ENCODE data around the gene ABO. TPM values are rescaled to one million over a fixed set of nuclear protein-coding genes. Genes with fewer than 3 reads are reported as not detected.
"Not testable (repeated sequence)": the region's sequence is repeated elsewhere in the genome, so short reads cannot be mapped to it uniquely, and the experiment has no call there.

The ABO gene
- total RNA-seq, 2 experiments from 2014 or later, result 0.19 to 0.31 TPM

- ChIA-PET POLR2A (no interaction called here), CTCF (no interaction called here)
- H3K36me3 ChIP-seq (ENCODE audit: insufficient read depth, low read length), result no peaks in the 10 kb centered on the region
- DNase-seq (no peak), ATAC-seq (ENCODE audit: poor library complexity) (no peak)
- no peaks in the 10 kb centered on the region for H3K4me1 Mint-ChIP-seq (ENCODE audit: low read depth)
- no peaks in the 10 kb centered on the region for H3K4me1 ChIP-seq (ENCODE audit: insufficient read depth, low read length)
- no peaks in the 10 kb centered on the region for H3K27me3 ChIP-seq (ENCODE audit: control insufficient read depth in 1 of 2, insufficient read depth in 2 of 2, low read length in 2 of 2)
- no peaks in the 10 kb centered on the region for H3K36me3 Mint-ChIP-seq (ENCODE audit: low read depth)
- H3K4me3 ChIP-seq (ENCODE audit: low read length), result no peak overlapping the region
- no peak overlapping the region for H3K27ac Mint-ChIP-seq
- TF ChIP-seq CTCF (IDR thresholded peaks at IDR 0.05), result no peak
- no peaks in the 10 kb centered on the region for H3K9me3 Mint-ChIP-seq
- no peak overlapping the region for H3K4me3 Mint-ChIP-seq
- H3K27ac ChIP-seq (ENCODE audit: low read depth in 1 of 2, low read length in 2 of 2), result no peak overlapping the region
- intact Hi-C loops (cut with DNase I, micrococcal nuclease), result no loop called here
- no peaks in the 10 kb centered on the region for H3K9me3 ChIP-seq (ENCODE audit: control insufficient read depth in 1 of 2, insufficient read depth in 1 of 2, low read length in 2 of 2)
- H3K27me3 Mint-ChIP-seq, result no peaks in the 10 kb centered on the region
Observed at GRCh38 chr9:133304158-133304470, 29.1 kb upstream of the ABO start.

GRCh38 chr9:133303266-133304157, 28.5 kb upstream of the ABO start:
- Histone ChIP-seq H3K4me3 (ENCODE audit: low read length) (no peak overlapping the region), H3K9me3 (ENCODE audit: control insufficient read depth in 1 of 2, insufficient read depth in 1 of 2, low read length in 2 of 2) (no peaks in the 10 kb centered on the region), H3K4me1 (ENCODE audit: insufficient read depth, low read length) (no peaks in the 10 kb centered on the region), H3K36me3 (ENCODE audit: insufficient read depth, low read length) (no peaks in the 10 kb centered on the region), H3K27me3 (ENCODE audit: control insufficient read depth in 1 of 2, insufficient read depth in 2 of 2, low read length in 2 of 2) (no peaks in the 10 kb centered on the region), H3K27ac (ENCODE audit: low read depth in 1 of 2, low read length in 2 of 2) (no peak overlapping the region)
- Mint-ChIP-seq H3K27ac (no peak overlapping the region), H3K36me3 (ENCODE audit: low read depth) (no peaks in the 10 kb centered on the region), H3K27me3 (no peaks in the 10 kb centered on the region), H3K4me1 (ENCODE audit: low read depth) (no peaks in the 10 kb centered on the region), H3K4me3 (no peak overlapping the region), H3K9me3 (no peaks in the 10 kb centered on the region)
- intact Hi-C loops (cut with DNase I, micrococcal nuclease), result no loop called here
- ChIA-PET CTCF (no interaction called here), POLR2A (no interaction called here)
- DNase-seq (peak in 1 of 14 experiments; percentile 16), ATAC-seq (ENCODE audit: poor library complexity) (no peak)
- no peak for TF ChIP-seq CTCF (IDR thresholded peaks at IDR 0.05)

GRCh38 chr9:133301253-133302230, 26.5 kb upstream of the ABO start:
- H3K4me3 Mint-ChIP-seq, result no peak overlapping the region
- H3K27ac Mint-ChIP-seq, result no peak overlapping the region
- no peaks in the 10 kb centered on the region for H3K36me3 Mint-ChIP-seq (ENCODE audit: low read depth)
- ChIA-PET POLR2A (no interaction called here), CTCF (no interaction called here)
- H3K36me3 ChIP-seq (ENCODE audit: insufficient read depth, low read length), result no peaks in the 10 kb centered on the region
- no peaks in the 10 kb centered on the region for H3K9me3 ChIP-seq (ENCODE audit: control insufficient read depth in 1 of 2, insufficient read depth in 1 of 2, low read length in 2 of 2)
- H3K4me1 Mint-ChIP-seq (ENCODE audit: low read depth), result no peaks in the 10 kb centered on the region
- no peaks in the 10 kb centered on the region for H3K27me3 Mint-ChIP-seq
- no peak overlapping the region for H3K4me3 ChIP-seq (ENCODE audit: low read length)
- no peaks in the 10 kb centered on the region for H3K4me1 ChIP-seq (ENCODE audit: insufficient read depth, low read length)
- TF ChIP-seq CTCF (IDR thresholded peaks at IDR 0.05), result no peak
- H3K27me3 ChIP-seq (ENCODE audit: control insufficient read depth in 1 of 2, insufficient read depth in 2 of 2, low read length in 2 of 2), result no peaks in the 10 kb centered on the region
- no peaks in the 10 kb centered on the region for H3K9me3 Mint-ChIP-seq
- H3K27ac ChIP-seq (ENCODE audit: low read depth in 1 of 2, low read length in 2 of 2), result no peak overlapping the region
- intact Hi-C loops (cut with DNase I, micrococcal nuclease), result no loop called here
- ATAC-seq (ENCODE audit: poor library complexity) (no peak), DNase-seq (peak in 1 of 14 experiments; percentile 1)

- H3K27me3 Mint-ChIP-seq; H3K4me3 Mint-ChIP-seq; intact Hi-C loops (cut with DNase I, micrococcal nuclease); H3K36me3 ChIP-seq (ENCODE audit: insufficient read depth, low read length); H3K4me1 ChIP-seq (ENCODE audit: insufficient read depth, low read length); CTCF ChIA-PET; H3K27me3 ChIP-seq (ENCODE audit: control insufficient read depth in 1 of 2, insufficient read depth in 2 of 2, low read length in 2 of 2); POLR2A ChIA-PET; H3K4me3 ChIP-seq (ENCODE audit: low read length); ATAC-seq (ENCODE audit: poor library complexity); H3K9me3 ChIP-seq (ENCODE audit: control insufficient read depth in 1 of 2, insufficient read depth in 1 of 2, low read length in 2 of 2); H3K9me3 Mint-ChIP-seq; H3K36me3 Mint-ChIP-seq (ENCODE audit: low read depth); H3K4me1 Mint-ChIP-seq (ENCODE audit: low read depth); H3K27ac ChIP-seq (ENCODE audit: low read depth in 1 of 2, low read length in 2 of 2); H3K27ac Mint-ChIP-seq: not testable (repeated sequence)
- DNase-seq, result peak in 1 of 14 experiments; percentile 4
Observed at GRCh38 chr9:133299996-133300395, 25.0 kb upstream of the ABO start.

Measured in CD4-positive, alpha-beta T cell (primary cell).